ENCODE measurements around the gene KLHL24.

- TF ChIP-seq POLR2A (IDR thresholded peaks at IDR 0.05; ENCODE audit: low read length) (no peak), GATA1 (IDR thresholded peaks at IDR 0.05; ENCODE audit: low read depth, low read length) (no peak)
Observed at GRCh38 chr3:183697123-183697609, 61.7 kb downstream of the KLHL24 start.
